Mucosa of rectum (tissue), 2 donors: Measurements from ENCODE around the gene MCRIP2.
A peak's percentile ranks its signal among the peaks of the same experiment; 100 is the strongest.

Experiments
- H3K27ac ChIP-seq, 2 donors: one replicate each; pipeline ENCODE4 v1.7.0; 2013; ENCODE audit warnings: inconsistent platforms in 2 of 2, low read depth in 2 of 2, low read length in 2 of 2
- H3K27me3 ChIP-seq, 2 donors: one replicate each; pipeline ENCODE4 v1.7.0; 2013; ENCODE audit warnings: low read length in 2 of 2; ENCODE audit not compliant: control insufficient read depth in 2 of 2, insufficient read depth in 2 of 2
- H3K36me3 ChIP-seq, 2 donors: one replicate each; pipeline ENCODE4 v1.7.0; 2013; ENCODE audit warnings: low read length in 2 of 2; ENCODE audit not compliant: control insufficient read depth in 2 of 2, insufficient read depth in 2 of 2
- H3K4me1 ChIP-seq, 2 donors: one replicate each; pipeline ENCODE4 v1.7.0; 2013; ENCODE audit warnings: low read length in 2 of 2, mild to moderate bottlenecking in 1 of 2; ENCODE audit not compliant: control insufficient read depth in 2 of 2, insufficient read depth in 2 of 2
- H3K4me3 ChIP-seq, 2 donors: one replicate each; pipeline ENCODE4 v1.7.0; 2013; ENCODE audit warnings: low read length in 2 of 2
- H3K9ac ChIP-seq, 2 donors: one replicate each; pipeline ENCODE4 v1.7.0; 2013; ENCODE audit warnings: low read length in 2 of 2, low read depth in 1 of 2, mild to moderate bottlenecking in 1 of 2
- H3K9me3 ChIP-seq, 2 donors: one replicate each; pipeline ENCODE4 v1.7.0; 2013; ENCODE audit warnings: low read length in 2 of 2; ENCODE audit not compliant: control insufficient read depth in 2 of 2
- donor health status: healthy.
- donor health status: Normal muscosa, but diverticular disease.

Gene MCRIP2

GRCh38 chr16:631808-632358, 9.7 kb upstream of the MCRIP2 start:
- H3K27ac ChIP-seq = no peak overlapping the region
- H3K27me3 ChIP-seq = no peaks in the 10 kb centered on the region
- no peaks in the 10 kb centered on the region for H3K9me3 ChIP-seq
- H3K4me1 ChIP-seq = peaks cover 10 to 16% of the 10 kb centered on the region in 2 donors
- H3K36me3 ChIP-seq = peaks cover 5 to 8% of the 10 kb centered on the region in 2 donors
- no peak overlapping the region for H3K4me3 ChIP-seq
- H3K9ac ChIP-seq = no peak overlapping the region

- no peak overlapping the region for H3K9ac ChIP-seq
- H3K4me3 ChIP-seq = no peak overlapping the region
- H3K9me3 ChIP-seq = no peaks in the 10 kb centered on the region
- H3K27me3 ChIP-seq = no peaks in the 10 kb centered on the region
- H3K27ac ChIP-seq = no peak overlapping the region
- H3K36me3 ChIP-seq = peaks cover 5 to 8% of the 10 kb centered on the region in 2 donors
- peaks cover 14 to 21% of the 10 kb centered on the region in 2 donors for H3K4me1 ChIP-seq
Observed at GRCh38 chr16:632486-633335, 8.9 kb upstream of the MCRIP2 start.

- H3K27me3 ChIP-seq = no peaks in the 10 kb centered on the region
- no peak overlapping the region for H3K9ac ChIP-seq
- H3K27ac ChIP-seq = no peak overlapping the region
- H3K4me3 ChIP-seq = no peak overlapping the region
- H3K4me1 ChIP-seq = peaks cover 14 to 23% of the 10 kb centered on the region in 2 donors
- no peaks in the 10 kb centered on the region for H3K9me3 ChIP-seq
- H3K36me3 ChIP-seq = peaks cover 4 to 5% of the 10 kb centered on the region in 2 donors
Observed at GRCh38 chr16:633336-634050, 8.1 kb upstream of the MCRIP2 start.

GRCh38 chr16:634051-634670, 7.5 kb upstream of the MCRIP2 start:
- no peak overlapping the region for H3K4me3 ChIP-seq
- no peaks in the 10 kb centered on the region for H3K27me3 ChIP-seq
- H3K9ac ChIP-seq = no peak overlapping the region
- peaks cover 14 to 23% of the 10 kb centered on the region in 2 donors for H3K4me1 ChIP-seq
- no peak overlapping the region for H3K27ac ChIP-seq
- H3K9me3 ChIP-seq = no peaks in the 10 kb centered on the region
- peaks cover 0 to 5% of the 10 kb centered on the region in 2 donors for H3K36me3 ChIP-seq

GRCh38 chr16:634996-635395, 6.6 kb upstream of the MCRIP2 start:
- H3K9me3 ChIP-seq = no peaks in the 10 kb centered on the region
- no peaks in the 10 kb centered on the region for H3K27me3 ChIP-seq
- H3K4me3 ChIP-seq = peak overlapping the region; percentile 79 to 84
- no peak overlapping the region for H3K9ac ChIP-seq
- no peak overlapping the region for H3K27ac ChIP-seq
- H3K36me3 ChIP-seq = peaks cover 0 to 5% of the 10 kb centered on the region in 2 donors
- H3K4me1 ChIP-seq = peaks cover 14 to 21% of the 10 kb centered on the region in 2 donors

GRCh38 chr16:635573-636205, 5.9 kb upstream of the MCRIP2 start:
- Histone ChIP-seq H3K4me1 (peaks cover 14 to 21% of the 10 kb centered on the region in 2 donors), H3K9ac (peak overlapping the region; percentile 52 to 81)

GRCh38 chr16:636206-637080, 5.2 kb upstream of the MCRIP2 start, which contains the start of gene METTL26:
TSS of gene METTL26 (minus strand) at chr16:636305. CDS start at chr16:636290, 15 bp downstream.
- peaks cover 13 to 14% of the 10 kb centered on the region in 2 donors for H3K4me1 ChIP-seq
- H3K36me3 ChIP-seq = peaks cover 0 to 5% of the 10 kb centered on the region in 2 donors
- no peaks in the 10 kb centered on the region for H3K27me3 ChIP-seq
- peak within 1 kb of the TSS; percentile 91 to 98 for H3K27ac ChIP-seq
- H3K9me3 ChIP-seq = no peaks in the 10 kb centered on the region
- peak within 1 kb of the TSS; percentile 81 to 84 for H3K9ac ChIP-seq
- peak within 1 kb of the TSS; percentile 79 to 84 for H3K4me3 ChIP-seq

More at GRCh38 chr16:635573-636205, 5.9 kb upstream of the MCRIP2 start:
- Histone ChIP-seq H3K27me3 (no peaks in the 10 kb centered on the region), H3K9me3 (no peaks in the 10 kb centered on the region), H3K27ac (peak overlapping the region; percentile 91 to 98), H3K36me3 (peaks cover 0 to 5% of the 10 kb centered on the region in 2 donors), H3K4me3 (peak overlapping the region; percentile 79 to 84)

GRCh38 chr16:637081-638018, 4.3 kb upstream of the MCRIP2 start:
- Histone ChIP-seq H3K4me1 (peaks cover 13 to 14% of the 10 kb centered on the region in 2 donors), H3K27me3 (no peaks in the 10 kb centered on the region), H3K27ac (peak overlapping the region; percentile 91 to 98)

More at GRCh38 chr16:637081-638018, 4.3 kb upstream of the MCRIP2 start:
- Histone ChIP-seq H3K9me3 (no peaks in the 10 kb centered on the region), H3K4me3 (peak overlapping the region; percentile 79 to 84), H3K36me3 (peaks cover 0 to 5% of the 10 kb centered on the region in 2 donors), H3K9ac (peak overlapping the region; percentile 56 to 81)
